GM12801 (cell line): ENCODE measurements around the gene PHLDB2.

Source experiments
- TF ChIP-seq, protein P1 (sequence below): IDR thresholded peaks from one replicate; pipeline ENCODE4 v1.5.1; 2011; ENCODE audit warnings: control low read depth; ENCODE audit not compliant: insufficient read length; ENCODE audit errors: extremely low read depth

Gene PHLDB2

DNA sequence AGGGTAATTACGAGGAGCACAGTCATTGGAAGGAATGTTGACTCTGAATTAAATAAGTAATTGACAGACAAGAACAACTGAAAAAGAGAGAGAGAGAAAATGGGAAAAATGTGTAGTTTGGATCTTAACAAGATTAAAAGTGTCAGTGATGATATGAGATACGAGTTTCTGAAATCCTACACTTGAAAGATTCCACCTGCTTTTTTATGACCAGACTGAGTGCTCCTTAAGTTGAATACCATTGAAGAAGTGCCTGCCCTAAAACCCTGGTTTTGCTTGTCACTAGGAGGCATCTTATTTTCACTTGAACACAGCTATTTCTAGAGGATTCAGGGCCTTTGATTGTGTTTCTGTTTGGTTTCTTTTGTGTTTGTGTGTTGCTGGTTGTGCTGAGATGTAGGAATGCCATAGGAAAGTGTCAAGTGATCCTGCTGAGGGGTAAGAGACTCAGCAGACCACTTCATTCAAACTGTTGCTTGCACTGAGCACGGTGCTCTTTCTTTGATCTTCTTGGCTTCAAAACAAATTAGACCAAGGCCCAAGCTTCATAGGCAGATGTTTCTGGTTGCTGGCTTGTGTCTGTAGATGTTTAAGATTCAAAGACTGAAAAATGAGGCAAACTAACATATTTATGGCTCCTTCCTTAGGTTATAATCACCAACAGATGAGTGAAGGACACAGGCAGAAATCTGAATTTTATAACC, 102.5 kb downstream of the PHLDB2 start:
- TF ChIP-seq, protein P1, sequence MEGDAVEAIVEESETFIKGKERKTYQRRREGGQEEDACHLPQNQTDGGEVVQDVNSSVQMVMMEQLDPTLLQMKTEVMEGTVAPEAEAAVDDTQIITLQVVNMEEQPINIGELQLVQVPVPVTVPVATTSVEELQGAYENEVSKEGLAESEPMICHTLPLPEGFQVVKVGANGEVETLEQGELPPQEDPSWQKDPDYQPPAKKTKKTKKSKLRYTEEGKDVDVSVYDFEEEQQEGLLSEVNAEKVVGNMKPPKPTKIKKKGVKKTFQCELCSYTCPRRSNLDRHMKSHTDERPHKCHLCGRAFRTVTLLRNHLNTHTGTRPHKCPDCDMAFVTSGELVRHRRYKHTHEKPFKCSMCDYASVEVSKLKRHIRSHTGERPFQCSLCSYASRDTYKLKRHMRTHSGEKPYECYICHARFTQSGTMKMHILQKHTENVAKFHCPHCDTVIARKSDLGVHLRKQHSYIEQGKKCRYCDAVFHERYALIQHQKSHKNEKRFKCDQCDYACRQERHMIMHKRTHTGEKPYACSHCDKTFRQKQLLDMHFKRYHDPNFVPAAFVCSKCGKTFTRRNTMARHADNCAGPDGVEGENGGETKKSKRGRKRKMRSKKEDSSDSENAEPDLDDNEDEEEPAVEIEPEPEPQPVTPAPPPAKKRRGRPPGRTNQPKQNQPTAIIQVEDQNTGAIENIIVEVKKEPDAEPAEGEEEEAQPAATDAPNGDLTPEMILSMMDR, result no peak

DNA sequence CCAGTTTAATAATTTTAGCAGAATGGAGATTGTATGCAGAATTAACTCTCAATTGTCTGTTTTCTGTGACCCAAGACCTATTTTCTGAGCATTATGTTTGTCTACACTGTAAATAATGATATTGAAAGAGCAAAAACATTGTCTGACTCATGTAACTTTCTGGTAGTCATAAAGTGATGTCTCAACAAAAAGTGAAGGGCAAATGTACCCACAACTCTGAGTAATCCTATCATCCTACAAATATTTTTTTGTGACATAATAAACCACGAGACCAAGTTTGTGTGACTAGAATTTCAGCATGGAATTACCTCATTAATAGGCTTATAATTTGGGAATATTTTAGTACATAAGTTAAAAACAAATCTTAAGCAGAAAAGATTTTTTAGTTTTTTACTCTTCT, 104.4 kb downstream of the PHLDB2 start:
- TF ChIP-seq, protein P1, result no peak

DNA sequence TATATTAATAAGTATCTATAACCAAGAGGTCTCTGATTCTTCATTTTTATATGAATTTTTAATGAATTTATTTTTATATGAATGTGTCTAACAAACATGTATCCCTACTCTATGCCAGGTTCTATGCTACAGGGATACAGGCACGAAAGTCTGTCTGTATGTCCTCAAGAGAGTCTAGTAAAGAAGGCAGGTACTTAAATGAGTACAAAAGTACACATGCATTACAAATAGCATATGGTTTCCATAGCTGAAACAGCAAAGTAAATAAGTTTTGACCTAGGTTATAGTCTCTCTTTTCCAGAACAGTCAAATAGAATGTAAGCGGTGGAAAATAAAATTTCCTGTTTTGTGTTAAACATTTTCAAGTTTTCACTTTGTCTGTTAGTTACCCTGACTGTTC, 106.4 kb downstream of the PHLDB2 start:
- TF ChIP-seq, protein P1, result no peak

DNA sequence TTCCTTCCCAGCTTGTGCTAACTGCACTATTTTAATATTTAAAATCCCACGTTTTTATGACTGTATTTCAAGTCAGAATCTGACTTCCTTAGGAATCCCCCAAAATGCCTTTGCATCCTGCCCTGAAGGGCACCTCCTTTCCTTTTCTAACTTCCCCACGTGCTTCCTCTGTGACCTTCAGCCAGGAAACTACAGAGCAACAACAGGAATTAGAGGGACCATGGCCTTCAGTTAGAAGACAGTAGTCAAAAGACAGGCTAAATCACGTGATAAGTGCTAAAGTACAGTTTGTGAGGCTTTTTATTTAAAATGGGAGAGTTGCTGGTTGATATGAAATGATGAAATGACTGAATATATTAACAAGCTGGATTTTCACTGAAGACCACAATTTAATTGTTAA, 108.0 kb downstream of the PHLDB2 start:
- TF ChIP-seq, protein P1, result no peak

DNA sequence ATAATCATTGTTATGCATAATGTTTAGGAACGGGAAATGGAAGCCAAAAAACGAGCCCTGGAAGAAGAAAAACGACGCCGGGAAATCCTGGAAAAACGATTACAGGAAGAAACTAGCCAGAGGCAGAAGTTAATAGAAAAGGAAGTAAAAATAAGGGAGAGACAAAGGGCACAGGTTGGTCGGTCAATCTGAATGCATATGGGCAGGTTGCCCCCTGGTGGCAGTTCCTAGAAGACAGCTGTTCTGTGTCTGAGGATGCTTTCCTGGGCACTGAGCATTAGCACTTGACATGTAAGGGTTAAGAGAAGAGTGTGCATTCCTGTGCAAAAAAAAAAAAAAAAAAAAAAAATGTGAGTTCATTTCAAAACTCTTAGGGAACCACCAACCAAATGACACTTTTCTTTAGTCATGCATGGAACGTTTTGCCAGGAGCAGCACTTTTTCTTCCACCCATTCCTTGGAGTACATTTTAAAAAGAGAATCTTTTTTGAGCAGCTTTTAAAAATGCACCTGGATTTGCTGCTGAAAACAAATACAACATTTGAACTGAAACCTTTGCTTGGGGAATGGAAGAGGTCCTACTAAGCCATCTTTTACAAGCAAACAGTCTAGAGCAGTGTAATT, 108.7 kb downstream of the PHLDB2 start:
- TF ChIP-seq, protein P1, result peak; percentile 65

DNA sequence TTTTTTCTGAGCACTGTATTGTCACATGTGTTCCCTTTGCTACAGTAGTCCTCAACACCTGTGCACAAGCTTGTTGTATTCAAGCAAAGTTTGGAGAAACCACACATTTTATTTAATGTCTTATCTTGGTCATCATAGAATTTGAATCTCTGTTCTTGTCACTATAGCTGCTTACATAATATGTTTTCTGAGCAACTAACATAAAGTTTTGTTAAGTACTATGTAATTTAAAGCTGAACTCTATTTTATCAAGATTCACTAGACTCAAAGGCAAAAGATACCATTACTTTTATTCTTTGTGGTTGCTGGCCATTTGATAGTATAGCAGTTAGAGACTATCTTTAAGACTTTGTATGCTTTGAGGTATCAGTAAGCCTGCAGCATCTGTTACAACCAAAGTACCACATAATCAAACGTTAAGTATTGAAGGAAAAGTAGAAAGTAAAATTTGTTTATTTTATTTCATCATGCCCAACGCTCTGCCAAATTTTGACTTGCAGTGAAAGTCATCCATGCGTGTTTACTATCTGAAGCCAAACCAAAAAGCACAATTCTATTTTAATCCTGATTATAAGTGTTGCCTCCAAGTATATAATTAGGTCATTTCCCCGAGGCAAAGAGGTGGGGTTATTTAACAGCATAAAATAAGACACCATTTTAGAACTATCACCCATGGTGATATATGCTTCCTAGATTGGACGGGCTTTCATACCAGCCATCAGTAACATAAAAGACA, 109.4 kb downstream of the PHLDB2 start:
- TF ChIP-seq, protein P1, result no peak

DNA sequence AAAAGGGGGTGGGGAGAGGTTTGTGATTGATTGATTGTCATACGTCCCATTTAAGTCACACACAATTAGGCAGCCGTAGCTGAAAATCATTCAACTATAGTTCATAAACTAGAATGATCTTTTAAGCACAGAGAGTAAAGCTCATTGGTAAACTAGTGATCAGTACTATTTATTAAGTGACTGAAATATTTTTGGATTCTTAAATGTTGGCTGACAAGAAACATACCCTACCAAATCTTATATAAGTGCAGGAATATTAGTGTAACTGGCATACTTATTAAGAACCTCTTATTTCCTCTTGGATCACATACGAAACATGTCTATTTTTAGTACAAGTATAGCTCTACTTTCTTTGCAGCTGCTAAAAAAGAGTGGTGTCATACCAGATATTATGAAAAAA, 111.3 kb downstream of the PHLDB2 start:
- TF ChIP-seq, protein P1, result no peak
